Panc1 (cell line): Measurements from ENCODE around the gene SHMT1. TPM values are rescaled to one million over a fixed set of nuclear protein-coding genes. Genes with fewer than 3 reads are reported as not detected.
"Not testable (repeated sequence)": the region's sequence is repeated elsewhere in the genome, so short reads cannot be mapped to it uniquely, and the experiment has no call there.

Source experiments
- ATAC-seq: fragments of 200-7000 bp; cut with Tn5 transposase; 2 replicates; pipeline ENCODE4 v1.9.1; 2020; ENCODE audit warnings: mild to moderate bottlenecking, moderate library complexity
- BruUV-seq: library from RNA; stranded (reverse); fragments of 400-500 nt; replicated peaks from 2 replicates; lab custom pipeline; 2021; lab: Mats Ljungman, UMichigan
- CTCF ChIA-PET: fragments of 300-600 bp; sonication (Branson Sonifier 250); formaldehyde crosslinking; loops from one replicate; lab custom pipeline; 2022; ENCODE audit warnings: antibody characterized with exemption; lab: Charles Lee
- POLR2A ChIA-PET: fragments of 300-600 bp; sonication (Branson Sonifier 250); formaldehyde crosslinking; loops from one replicate; lab custom pipeline; 2022; ENCODE audit warnings: antibody characterized with exemption; lab: Charles Lee
- DNase-seq: peaks from one replicate; pipeline ENCODE4 v3.0.0-alpha.2; 2010; ENCODE audit warnings: low read depth, low spot score
- H3K27ac ChIP-seq: 2 replicates; pipeline ENCODE4 v1.5.1; 2011; ENCODE audit warnings: mild to moderate bottlenecking, low read length, inconsistent platforms
- H3K27me3 ChIP-seq: fragments of 200-500 bp; sonication (Bioruptor generic); 2 replicates; pipeline ENCODE4 v1.6.0; 2014; ENCODE audit warnings: low read length, inconsistent platforms; ENCODE audit not compliant: control insufficient read depth, insufficient read depth
- H3K36me3 ChIP-seq: fragments of 200-500 bp; sonication (Bioruptor generic); 2 replicates; pipeline ENCODE4 v1.5.1; 2014; ENCODE audit warnings: inconsistent platforms, mild to moderate bottlenecking, low read length, moderate library complexity; ENCODE audit not compliant: control insufficient read depth, insufficient read depth
- H3K4me1 ChIP-seq: 2 replicates; pipeline ENCODE4 v1.5.1; 2011; ENCODE audit warnings: inconsistent platforms, mild to moderate bottlenecking, low read length, moderate library complexity; ENCODE audit not compliant: control insufficient read depth, insufficient read depth
- H3K4me3 ChIP-seq, 2 experiments: 2 replicates each; pipeline ENCODE4 v1.5.1; 2011 to 2012; ENCODE audit warnings: low read depth in 2 of 2, low read length in 2 of 2, mild to moderate bottlenecking in 2 of 2, inconsistent platforms in 1 of 2, moderate library complexity in 1 of 2
- H3K9me3 ChIP-seq: fragments of 200-500 bp; sonication (Bioruptor generic); 2 replicates; pipeline ENCODE4 v1.5.1; 2014; ENCODE audit warnings: low read depth, mild to moderate bottlenecking, inconsistent platforms, low read length, moderate library complexity; ENCODE audit not compliant: control insufficient read depth, insufficient read depth
- POLR2AphosphoS5 ChIP-seq: IDR thresholded peaks from 2 replicates; pipeline ENCODE4 v1.6.1; 2012; ENCODE audit warnings: mild to moderate bottlenecking, low read depth, low read length, moderate library complexity
- REST ChIP-seq, 2 experiments: IDR thresholded peaks; 2 replicates each; pipeline ENCODE4 v1.6.1; 2011 to 2012; ENCODE audit warnings: low read depth in 2 of 2, control low read depth in 1 of 2, low read length in 1 of 2, mild to moderate bottlenecking in 1 of 2, moderate library complexity in 1 of 2; ENCODE audit not compliant: insufficient read depth in 1 of 2
- SIN3A ChIP-seq: IDR thresholded peaks from 2 replicates; pipeline ENCODE4 v1.6.1; 2012; ENCODE audit warnings: low read depth, mild to moderate bottlenecking, low read length, moderate library complexity, borderline replicate concordance; ENCODE audit not compliant: insufficient read depth
- TCF7L2 ChIP-seq: IDR thresholded peaks from 2 replicates; pipeline ENCODE4 v1.6.1; 2011; ENCODE audit warnings: mild to moderate bottlenecking, low read depth, low read length, inconsistent platforms
- in situ Hi-C: cut with HindIII; loops from 2 replicates; pipeline ENCODE4 v1.10.0; 2016; ENCODE audit warnings: low sequenced_read_pairs, low pct_unique_long_range_greater_than_20kb
- intact Hi-C: fragments of 100-400 bp; cut with micrococcal nuclease; formaldehyde crosslinking; loops from one replicate; pipeline ENCODE4 v1.10.0; 2022; ENCODE audit not compliant: unreplicated experiment
- total RNA-seq: library from RNA; stranded (reverse); gene quantifications from one replicate; pipeline ENCODE4 v1.2.1, GENCODE V29; 2021; ENCODE audit not compliant: unreplicated experiment
- TF ChIP-seq, protein P1 (sequence below): fragments of 450-650 bp; IDR thresholded peaks from 2 replicates; pipeline ENCODE4 v1.5.1; 2017; ENCODE audit warnings: mild to moderate bottlenecking

SHMT1 gene
- total RNA-seq, 1 experiment from 2014 or later = 21.7 TPM

DNA sequence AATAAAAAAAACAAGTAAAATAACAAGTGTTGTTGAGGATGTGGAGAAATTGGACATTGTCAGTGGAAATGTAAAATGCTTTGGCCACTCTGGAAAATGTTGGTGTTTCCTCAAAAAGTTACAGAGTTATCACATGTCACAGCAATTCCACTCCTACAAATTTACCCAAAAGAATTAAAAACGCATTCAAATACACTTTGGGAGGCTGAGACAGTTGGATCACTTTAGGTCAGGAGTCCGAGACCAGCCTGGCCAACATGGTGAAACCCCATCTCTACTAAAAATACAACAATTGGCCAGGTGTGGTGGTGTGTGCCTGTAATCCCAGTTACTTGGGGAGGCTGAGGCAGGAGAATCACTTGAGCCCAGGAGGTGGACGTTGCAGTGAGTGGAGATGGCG is 54.1 kb downstream of the SHMT1 start:
- H3K9me3 ChIP-seq = no peaks in the 10 kb centered on the region
- TF ChIP-seq TCF7L2 (no peak), REST (IDR thresholded peaks at IDR 0.05; ENCODE audit: insufficient read depth in 1 of 2, low read depth in 2 of 2, low read length in 1 of 2) (no peak), POLR2AphosphoS5 (no peak), SIN3A (no peak)
- TF ChIP-seq, protein P1, sequence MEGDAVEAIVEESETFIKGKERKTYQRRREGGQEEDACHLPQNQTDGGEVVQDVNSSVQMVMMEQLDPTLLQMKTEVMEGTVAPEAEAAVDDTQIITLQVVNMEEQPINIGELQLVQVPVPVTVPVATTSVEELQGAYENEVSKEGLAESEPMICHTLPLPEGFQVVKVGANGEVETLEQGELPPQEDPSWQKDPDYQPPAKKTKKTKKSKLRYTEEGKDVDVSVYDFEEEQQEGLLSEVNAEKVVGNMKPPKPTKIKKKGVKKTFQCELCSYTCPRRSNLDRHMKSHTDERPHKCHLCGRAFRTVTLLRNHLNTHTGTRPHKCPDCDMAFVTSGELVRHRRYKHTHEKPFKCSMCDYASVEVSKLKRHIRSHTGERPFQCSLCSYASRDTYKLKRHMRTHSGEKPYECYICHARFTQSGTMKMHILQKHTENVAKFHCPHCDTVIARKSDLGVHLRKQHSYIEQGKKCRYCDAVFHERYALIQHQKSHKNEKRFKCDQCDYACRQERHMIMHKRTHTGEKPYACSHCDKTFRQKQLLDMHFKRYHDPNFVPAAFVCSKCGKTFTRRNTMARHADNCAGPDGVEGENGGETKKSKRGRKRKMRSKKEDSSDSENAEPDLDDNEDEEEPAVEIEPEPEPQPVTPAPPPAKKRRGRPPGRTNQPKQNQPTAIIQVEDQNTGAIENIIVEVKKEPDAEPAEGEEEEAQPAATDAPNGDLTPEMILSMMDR = no peak
- in situ Hi-C loops (no loop called here), intact Hi-C loops (no loop called here)
- H3K36me3 ChIP-seq = peaks cover 11% of the 10 kb centered on the region
- H3K4me1 ChIP-seq = no peaks in the 10 kb centered on the region; the same call in none of the 2 replicates
- no TSS peak for BruUV-seq
- no peaks in the 10 kb centered on the region for H3K27me3 ChIP-seq
- H3K4me3 ChIP-seq = no peak overlapping the region
- ChIA-PET POLR2A (no interaction called here), CTCF (no interaction called here)
- ATAC-seq (no peak), DNase-seq (no peak)
- H3K27ac ChIP-seq = no peak overlapping the region

GRCh38 chr17:18303206-18303605 is 60.1 kb downstream of the SHMT1 start:
- H3K27me3 ChIP-seq, POLR2A ChIA-PET: not testable (repeated sequence)
- BruUV-seq = TSS peak; percentile 19

DNA sequence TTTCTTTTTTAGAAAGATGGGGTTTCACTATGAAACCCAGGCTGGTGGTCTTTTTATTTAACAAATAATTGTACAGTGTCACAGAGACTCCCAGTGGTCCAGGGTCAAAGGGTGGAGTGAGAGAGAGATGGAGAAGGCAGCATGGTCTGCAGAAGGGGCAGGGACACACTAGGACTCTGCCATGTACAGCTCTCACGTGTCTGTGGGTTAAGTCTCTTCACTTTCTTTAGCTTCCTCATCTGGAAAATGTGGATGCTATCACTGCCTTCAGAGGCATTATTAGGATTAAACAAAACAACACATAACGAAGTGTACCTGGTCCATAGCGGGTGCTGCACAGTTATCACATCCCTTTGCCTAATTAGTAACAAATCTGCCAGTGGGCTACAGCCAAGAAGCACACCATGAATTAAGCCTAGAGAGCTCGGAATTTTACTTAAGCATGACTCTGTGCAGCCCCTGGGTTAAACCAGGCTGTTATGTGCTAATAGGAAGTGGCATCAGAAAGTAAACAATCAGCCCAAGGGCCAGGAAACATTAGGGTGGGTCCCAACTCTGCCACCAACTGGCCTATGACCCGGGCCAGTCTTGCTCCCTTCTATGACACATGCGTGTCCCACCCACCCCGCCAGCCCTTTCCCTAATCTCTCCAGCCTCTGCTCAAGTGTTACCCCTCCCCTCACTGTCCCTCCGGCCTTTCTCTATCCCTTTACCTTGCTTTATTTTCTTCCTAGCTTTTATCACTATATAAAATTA is 62.4 kb downstream of the SHMT1 start:
- Histone ChIP-seq H3K27me3 (no peaks in the 10 kb centered on the region), H3K4me1 (no peaks in the 10 kb centered on the region), H3K9me3 (no peaks in the 10 kb centered on the region), H3K27ac (no peak overlapping the region), H3K36me3 (peaks cover 13% of the 10 kb centered on the region), H3K4me3 (no peak overlapping the region)
- DNase-seq (no peak), ATAC-seq (no peak)
- TF ChIP-seq, protein P1 = no peak
- TF ChIP-seq POLR2AphosphoS5 = no peak
- no peak for TF ChIP-seq TCF7L2
- TF ChIP-seq REST (IDR thresholded peaks at IDR 0.05; ENCODE audit: insufficient read depth in 1 of 2, low read depth in 2 of 2, low read length in 1 of 2) = no peak
- TF ChIP-seq SIN3A = no peak
- in situ Hi-C loops (no loop called here), intact Hi-C loops (no loop called here)
- BruUV-seq = no TSS peak
- POLR2A ChIA-PET = interaction anchor here (0.5 kb wide), 1 partner anchor 56 kb away, joined by 3 read pairs; no protein-coding TSS in a partner anchor
- CTCF ChIA-PET = no interaction called here

More at GRCh38 chr17:18303206-18303605, 60.1 kb downstream of the SHMT1 start:
- DNase-seq, H3K27ac ChIP-seq, intact Hi-C loops, H3K9me3 ChIP-seq, in situ Hi-C loops, H3K4me3 ChIP-seq, CTCF ChIA-PET, H3K4me1 ChIP-seq, ATAC-seq: not testable (repeated sequence)
- H3K36me3 ChIP-seq = peaks cover 18% of the 10 kb centered on the region
